Naive thymus-derived CD4-positive, alpha-beta T cell (primary cell): ENCODE results near the gene ARIH2. TPM values are rescaled to one million over a fixed set of nuclear protein-coding genes. Genes with fewer than 3 reads are reported as not detected.

Experiments used
- ATAC-seq: fragments of 150-1000 bp; cut with Tn5 transposase; 2 replicates; pipeline ENCODE4 v1.10.0; 2021; ENCODE audit warnings: mild to moderate bottlenecking, moderate library complexity
- CTCF ChIA-PET: fragments of 350-600 bp; sonication (Branson Sonifier 250); formaldehyde crosslinking; loops from one replicate; lab custom pipeline; 2021; ENCODE audit warnings: antibody characterized with exemption; lab: Charles Lee
- POLR2A ChIA-PET: fragments of 350-600 bp; sonication (Branson Sonifier 250); formaldehyde crosslinking; loops from one replicate; lab custom pipeline; 2021; ENCODE audit warnings: antibody characterized with exemption, inconsistent platforms; lab: Charles Lee
- DNase-seq, 9 donors: peaks; one replicate each; pipeline versions ENCODE4 v3.0.0 to v3.0.0-alpha.2; 2020 to 2022; ENCODE audit warnings: mixed read lengths in 1 of 9
- H3K27ac ChIP-seq: one replicate; pipeline ENCODE4 v1.7.0; 2013; ENCODE audit warnings: mild to moderate bottlenecking, low read depth, low read length, moderate library complexity
- H3K27me3 ChIP-seq, 2 donors: one replicate each; pipeline ENCODE4 v1.7.0; 2013; ENCODE audit warnings: low read length in 2 of 2, mild to moderate bottlenecking in 2 of 2, moderate library complexity in 2 of 2; ENCODE audit not compliant: control insufficient read depth in 2 of 2, insufficient read depth in 2 of 2
- H3K36me3 ChIP-seq, 3 experiments: 1 replicate in 2 of 3; 2 replicates in 1 of 3; pipeline ENCODE4 v1.7.0; 2013; ENCODE audit warnings: low read length in 3 of 3, mild to moderate bottlenecking in 3 of 3, moderate library complexity in 1 of 3; ENCODE audit not compliant: insufficient read depth in 3 of 3, control insufficient read depth in 2 of 3
- H3K4me1 ChIP-seq, 2 donors: one replicate each; pipeline ENCODE4 v1.7.0; 2013; ENCODE audit warnings: low read length in 2 of 2, mild to moderate bottlenecking in 2 of 2, moderate library complexity in 1 of 2; ENCODE audit not compliant: control insufficient read depth in 2 of 2, insufficient read depth in 2 of 2
- H3K4me3 ChIP-seq: 2 replicates; pipeline ENCODE4 v1.7.0; 2013; ENCODE audit warnings: mild to moderate bottlenecking, low read length
- H3K9me3 ChIP-seq, 3 experiments: 1 replicate in 2 of 3; 2 replicates in 1 of 3; pipeline ENCODE4 v1.7.0; 2013; ENCODE audit warnings: low read length in 3 of 3; ENCODE audit not compliant: control insufficient read depth in 2 of 3
- H3K27ac Mint-ChIP-seq, 9 donors: one replicate each; pipeline ENCODE4 v1.8.0; 2020 to 2022; ENCODE audit warnings: mixed read lengths in 9 of 9, mild to moderate bottlenecking in 8 of 9, moderate library complexity in 5 of 9, inconsistent platforms in 2 of 9
- H3K27me3 Mint-ChIP-seq, 5 donors: one replicate each; pipeline ENCODE4 v1.8.0; 2021 to 2022; ENCODE audit warnings: mixed read lengths in 5 of 5, mild to moderate bottlenecking in 1 of 5
- H3K36me3 Mint-ChIP-seq, 5 donors: one replicate each; pipeline ENCODE4 v1.8.0; 2020 to 2022; ENCODE audit warnings: mixed read lengths in 5 of 5, mild to moderate bottlenecking in 3 of 5, inconsistent platforms in 1 of 5
- H3K4me1 Mint-ChIP-seq, 7 donors: one replicate each; pipeline ENCODE4 v1.8.0; 2020 to 2022; ENCODE audit warnings: mixed read lengths in 7 of 7, mild to moderate bottlenecking in 3 of 7, inconsistent platforms in 1 of 7
- H3K4me3 Mint-ChIP-seq, 10 donors: one replicate each; pipeline ENCODE4 v1.8.0; 2020 to 2022; ENCODE audit warnings: mild to moderate bottlenecking in 10 of 10, mixed read lengths in 10 of 10, moderate library complexity in 6 of 10, inconsistent platforms in 2 of 10
- H3K9me3 Mint-ChIP-seq, 11 donors: one replicate each; pipeline ENCODE4 v1.8.0; 2020 to 2022; ENCODE audit warnings: mixed read lengths in 11 of 11, mild to moderate bottlenecking in 4 of 11, inconsistent platforms in 1 of 11, moderate library complexity in 1 of 11
- intact Hi-C, 2 donors: fragments of 100-400 bp; cut with micrococcal nuclease; formaldehyde crosslinking; loops; one replicate each; pipeline ENCODE4 v1.15.1; 2023
- polyA plus RNA-seq, 2 donors: library from polyadenylated mRNA; unstranded; fragments of 300-500 nt; fragmentation: Illumina TruSeq; gene quantifications; one replicate each; pipeline ENCODE4 v1.2.3, GENCODE V29; 2021
- total RNA-seq, 6 experiments: library from RNA in 5 of 6; stranded (reverse) in 5 of 6; gene quantifications; 1 replicate in 5 of 6; 2 replicates in 1 of 6; pipeline ENCODE4 v1.2.3 and lab custom pipeline; 2021 to 2026

The ARIH2 gene
- total and polyA plus RNA-seq, 7 experiments from 2014 or later, result 103 to 189 (median 140) TPM

GRCh38 chr3:49026536-49026935 is 107.9 kb downstream of the ARIH2 start:
- no peak overlapping the region for H3K4me3 ChIP-seq
- no peaks in the 10 kb centered on the region for H3K27me3 ChIP-seq
- intact Hi-C loops, result loop anchor here in 1 of 2 donors (5.0 to 10.0 kb wide), 2 partner anchors 131 to 1328 kb away; partner anchors contain the start of genes CYB561D2, NPRL2 and TMEM115
- Mint-ChIP-seq H3K9me3 (peaks cover 0 to 6% (median 0%) of the 10 kb centered on the region in 11 donors), H3K4me3 (peak overlapping the region in 1 of 10 donors; percentile 45), H3K27me3 (no peaks in the 10 kb centered on the region), H3K4me1 (peaks cover 15 to 65% (median 41%) of the 10 kb centered on the region in 7 donors), H3K36me3 (peaks cover 0 to 37% (median 8%) of the 10 kb centered on the region in 5 donors), H3K27ac (peak overlapping the region in 7 of 9 donors; percentile 31 to 82 (median 67))
- ChIA-PET CTCF (interaction anchor here (1.0 to 1.2 kb wide), 2 partner anchors 14 to 38 kb away, joined by 3 to 4 read pairs; no protein-coding TSS in a partner anchor), POLR2A (interaction anchor here (1.1 to 2.5 kb wide), 5 partner anchors 11 to 43 kb away, joined by 3 to 14 read pairs (median 4); partner anchors contain the start of gene WDR6)
- H3K9me3 ChIP-seq, result no peaks in the 10 kb centered on the region
- H3K27ac ChIP-seq, result peak overlapping the region; percentile 98
- ATAC-seq (no peak), DNase-seq (no peak)
- peaks cover 15 to 19% of the 10 kb centered on the region in 2 donors for H3K4me1 ChIP-seq
- H3K36me3 ChIP-seq, result peaks cover 11 to 61% (median 16%) of the 10 kb centered on the region in 3 experiments

DNA sequence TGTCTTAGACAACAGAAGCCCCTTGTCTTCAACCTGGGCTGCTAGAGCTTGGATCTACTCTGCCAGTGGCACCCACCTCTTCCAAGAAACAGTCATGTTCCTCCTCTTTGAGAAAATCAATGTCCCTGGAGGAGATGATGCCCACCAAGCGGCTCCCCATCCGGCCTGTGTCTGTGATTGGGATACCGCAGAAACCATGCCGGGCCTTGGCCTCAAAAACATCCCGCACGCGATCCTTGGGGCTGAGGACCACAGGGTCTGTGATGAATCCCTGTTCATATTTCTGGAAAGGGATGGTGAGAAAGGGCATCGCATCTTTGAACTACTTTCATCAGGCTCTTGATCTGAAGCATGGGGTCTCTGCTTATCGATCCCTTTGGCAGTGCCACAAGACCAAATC is 109.0 kb downstream of the ARIH2 start:
- Mint-ChIP-seq H3K36me3 (peaks cover 0 to 44% (median 10%) of the 10 kb centered on the region in 5 donors), H3K4me3 (peak overlapping the region in 8 of 10 donors; percentile 16 to 96 (median 74))
- ATAC-seq, result no peak

DNA sequence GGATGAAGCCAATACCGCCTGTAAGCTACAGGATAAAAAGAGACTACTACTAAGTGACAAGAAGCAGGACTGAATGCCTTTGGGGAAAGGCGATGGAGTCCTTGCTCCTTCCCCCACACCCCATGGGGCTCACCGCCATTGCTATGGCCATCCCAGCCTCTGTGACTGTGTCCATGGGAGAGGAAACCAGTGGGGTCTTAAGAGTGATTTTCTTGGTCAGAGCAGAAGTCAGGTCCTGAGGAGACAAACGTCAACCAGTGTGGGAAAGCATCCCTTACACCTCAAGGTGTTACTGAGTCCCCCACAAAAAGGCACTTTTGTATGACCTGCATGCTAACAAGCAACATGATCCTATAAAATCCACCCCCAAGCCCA is 109.6 kb downstream of the ARIH2 start:
- Histone ChIP-seq H3K4me3 (peak overlapping the region; percentile 74), H3K9me3 (no peaks in the 10 kb centered on the region), H3K27me3 (no peaks in the 10 kb centered on the region), H3K36me3 (peaks cover 17 to 69% (median 32%) of the 10 kb centered on the region in 3 experiments), H3K27ac (peak overlapping the region; percentile 98), H3K4me1 (peaks cover 10 to 11% of the 10 kb centered on the region in 2 donors)
- Mint-ChIP-seq H3K9me3 (peaks cover 0 to 6% (median 0%) of the 10 kb centered on the region in 11 donors), H3K36me3 (peaks cover 0 to 46% (median 10%) of the 10 kb centered on the region in 5 donors), H3K27ac (peak overlapping the region; percentile 92 to 100 (median 98)), H3K4me3 (peak overlapping the region; percentile 86 to 96 (median 94)), H3K27me3 (no peaks in the 10 kb centered on the region), H3K4me1 (peaks cover 7 to 57% (median 37%) of the 10 kb centered on the region in 7 donors)
- ChIA-PET CTCF (interaction anchor here (1.3 to 1.9 kb wide), 2 partner anchors 8 to 39 kb away, joined by 3 to 13 read pairs; partner anchors contain the start of gene P4HTM), POLR2A (interaction anchor here (0.6 to 2.3 kb wide), 11 partner anchors 9 to 391 kb away, joined by 3 to 52 read pairs (median 11); partner anchors contain the start of genes ARIH2, DALRD3, P4HTM and QRICH1)
- DNase-seq (peak in 1 of 9 donors; percentile 22), ATAC-seq (no peak)
- intact Hi-C loops, result loop anchor here in 1 of 2 donors (2.0 to 10.0 kb wide), 5 partner anchors 109 to 1327 kb away; partner anchors contain the start of genes ARIH2, C3orf62, CYB561D2 and IP6K2

More for the DNA sequence above, 109.0 kb downstream of the ARIH2 start:
- no peak for DNase-seq
- Histone ChIP-seq H3K9me3 (no peaks in the 10 kb centered on the region), H3K4me1 (peaks cover 12 to 16% of the 10 kb centered on the region in 2 donors), H3K36me3 (peaks cover 17 to 62% (median 27%) of the 10 kb centered on the region in 3 experiments), H3K27me3 (no peaks in the 10 kb centered on the region), H3K4me3 (no peak overlapping the region), H3K27ac (peak overlapping the region; percentile 98)
- intact Hi-C loops, result loop anchor here in 1 of 2 donors (2.0 to 10.0 kb wide), 5 partner anchors 109 to 1327 kb away; partner anchors contain the start of genes ARIH2, C3orf62, CYB561D2 and IP6K2
- H3K4me1 Mint-ChIP-seq, result peaks cover 13 to 63% (median 41%) of the 10 kb centered on the region in 7 donors
- H3K27ac Mint-ChIP-seq, result peak overlapping the region in 6 of 9 donors; percentile 92 to 100 (median 98)
- ChIA-PET POLR2A (interaction anchor here (2.3 kb wide), 2 partner anchors 9 to 38 kb away, joined by 40 to 52 read pairs; partner anchors contain the start of genes DALRD3 and P4HTM), CTCF (interaction anchor here (1.0 kb wide), 1 partner anchor 15 kb away, joined by 4 read pairs; no protein-coding TSS in a partner anchor)
- H3K9me3 Mint-ChIP-seq, result peaks cover 0 to 6% (median 0%) of the 10 kb centered on the region in 11 donors
- no peaks in the 10 kb centered on the region for H3K27me3 Mint-ChIP-seq

- H3K27me3 Mint-ChIP-seq, result no peaks in the 10 kb centered on the region
- ChIA-PET POLR2A (interaction anchor here (0.5 to 2.3 kb wide), 22 partner anchors 10 to 390 kb away, joined by 3 to 52 read pairs (median 4); partner anchors contain the start of genes ARIH2, DALRD3, P4HTM and QRICH1), CTCF (interaction anchor here (0.8 to 1.9 kb wide), 5 partner anchors 9 to 415 kb away, joined by 3 to 13 read pairs (median 4); partner anchors contain the start of genes P4HTM and WDR6)
- H3K27ac Mint-ChIP-seq, result peak within 1 kb of the TSS; percentile 92 to 100 (median 98)
- H3K9me3 Mint-ChIP-seq, result peaks cover 0 to 6% (median 0%) of the 10 kb centered on the region in 11 donors
- H3K4me1 Mint-ChIP-seq, result peaks cover 7 to 52% (median 34%) of the 10 kb centered on the region in 7 donors
- H3K4me3 Mint-ChIP-seq, result peak within 1 kb of the TSS; percentile 86 to 96 (median 94)
- H3K36me3 Mint-ChIP-seq, result peaks cover 0 to 46% (median 10%) of the 10 kb centered on the region in 5 donors
- Histone ChIP-seq H3K27ac (peak within 1 kb of the TSS; percentile 98), H3K4me3 (peak within 1 kb of the TSS; percentile 74), H3K27me3 (no peaks in the 10 kb centered on the region), H3K36me3 (peaks cover 17 to 67% (median 32%) of the 10 kb centered on the region in 3 experiments), H3K4me1 (peaks cover 10 to 11% of the 10 kb centered on the region in 2 donors), H3K9me3 (no peaks in the 10 kb centered on the region)
- intact Hi-C loops, result loop anchor here (1.0 to 10.0 kb wide), 10 partner anchors 8 to 1326 kb away; partner anchors contain the start of genes ARIH2 (in 1 of the 2), C3orf62 (in 1 of the 2), CYB561D2 (in 1 of the 2) and IP6K2 (in 1 of the 2)
- DNase-seq (peak; percentile 89 to 95 (median 93)), ATAC-seq (peak; percentile 97)
Observed at GRCh38 chr3:49028673-49029562, 110.3 kb downstream of the ARIH2 start, which contains the start of gene IMPDH2. Gene IMPDH2 (minus strand): TSS chr3:49029398. CDS start chr3:49029350, 48 bp downstream.

GRCh38 chr3:49029563-49029884 is 110.9 kb downstream of the ARIH2 start:
- H3K4me3 ChIP-seq, result peak overlapping the region; percentile 74
- no peaks in the 10 kb centered on the region for H3K9me3 ChIP-seq
- Mint-ChIP-seq H3K27me3 (no peaks in the 10 kb centered on the region), H3K36me3 (peaks cover 2 to 46% (median 10%) of the 10 kb centered on the region in 5 donors), H3K27ac (peak overlapping the region; percentile 92 to 100 (median 98)), H3K4me3 (peak overlapping the region; percentile 86 to 96 (median 94)), H3K4me1 (peaks cover 7 to 47% (median 28%) of the 10 kb centered on the region in 7 donors), H3K9me3 (peaks cover 0 to 6% (median 0%) of the 10 kb centered on the region in 11 donors)
- no peak for DNase-seq
- no peak for ATAC-seq
- H3K27me3 ChIP-seq, result no peaks in the 10 kb centered on the region
- peaks cover 10 to 11% of the 10 kb centered on the region in 2 donors for H3K4me1 ChIP-seq
- CTCF ChIA-PET, result interaction anchor here (0.8 to 1.9 kb wide), 4 partner anchors 22 to 414 kb away, joined by 3 to 13 read pairs (median 4); partner anchors contain the start of genes P4HTM and WDR6
- intact Hi-C loops, result loop anchor here (1.0 to 10.0 kb wide), 10 partner anchors 8 to 1325 kb away; partner anchors contain the start of genes ARIH2 (in 1 of the 2), C3orf62 (in 1 of the 2), CYB561D2 (in 1 of the 2) and IP6K2 (in 1 of the 2)
- H3K27ac ChIP-seq, result peak overlapping the region; percentile 98
- POLR2A ChIA-PET, result interaction anchor here (0.5 to 2.3 kb wide), 19 partner anchors 11 to 180 kb away, joined by 3 to 52 read pairs (median 3); partner anchors contain the start of genes ARIH2, DALRD3, P4HTM and QRICH1
- peaks cover 15 to 66% (median 30%) of the 10 kb centered on the region in 3 experiments for H3K36me3 ChIP-seq
